H54 (cell line): Measurements from ENCODE around the gene IGLL1.
"Not testable (repeated sequence)": the region's sequence is repeated elsewhere in the genome, so short reads cannot be mapped to it uniquely, and the experiment has no call there.

ENCODE experiments used
- DNase-seq: peaks from one replicate; pipeline ENCODE4 v3.0.0; 2011; ENCODE audit warnings: low spot score, mixed read lengths; ENCODE audit not compliant: insufficient read length
- FAIRE-seq: peaks from 3 replicates; lab custom pipeline; 2011; peaks lifted over from hg19 to GRCh38; lab: Jason Lieb, UNC
- POLR2A ChIP-seq: IDR thresholded peaks from 2 replicates; pipeline ENCODE4 v1.6.1; 2011; ENCODE audit warnings: low read depth, mild to moderate bottlenecking, low read length

Gene IGLL1

DNA sequence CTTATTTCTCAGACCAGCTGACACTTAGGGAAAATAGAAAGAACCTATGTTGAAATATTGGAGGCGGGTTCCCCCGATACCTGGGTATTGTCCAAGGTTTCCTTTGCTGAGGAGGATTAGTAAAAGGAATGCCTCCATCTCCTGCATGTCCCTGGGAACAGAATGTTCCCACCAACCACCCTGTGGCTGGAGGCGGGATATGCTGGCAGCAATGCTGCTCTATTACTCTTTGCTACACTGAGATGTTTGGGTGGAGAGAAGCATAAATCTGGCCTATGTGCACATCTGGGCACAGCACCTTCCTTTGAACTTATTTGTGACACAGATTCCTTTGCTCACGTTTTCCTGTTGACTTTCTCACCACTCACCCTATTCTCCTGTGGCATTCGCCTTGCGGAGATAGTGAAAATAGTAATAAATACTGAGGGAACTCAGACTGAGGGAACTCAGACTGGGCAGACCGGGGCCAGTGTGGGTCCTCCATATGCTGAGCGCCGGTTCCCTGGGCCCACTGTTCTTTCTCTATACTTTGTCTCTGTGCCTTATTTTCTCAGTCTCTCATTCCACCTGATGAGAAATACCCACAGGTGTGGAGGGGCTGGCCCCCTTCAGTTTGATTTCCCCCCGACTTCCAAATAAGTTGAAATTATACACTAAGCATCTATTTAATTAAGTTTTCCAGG is 32.1 kb downstream of the IGLL1 start:
- FAIRE-seq (no peak), DNase-seq (no peak)
- TF ChIP-seq POLR2A = no peak

DNA sequence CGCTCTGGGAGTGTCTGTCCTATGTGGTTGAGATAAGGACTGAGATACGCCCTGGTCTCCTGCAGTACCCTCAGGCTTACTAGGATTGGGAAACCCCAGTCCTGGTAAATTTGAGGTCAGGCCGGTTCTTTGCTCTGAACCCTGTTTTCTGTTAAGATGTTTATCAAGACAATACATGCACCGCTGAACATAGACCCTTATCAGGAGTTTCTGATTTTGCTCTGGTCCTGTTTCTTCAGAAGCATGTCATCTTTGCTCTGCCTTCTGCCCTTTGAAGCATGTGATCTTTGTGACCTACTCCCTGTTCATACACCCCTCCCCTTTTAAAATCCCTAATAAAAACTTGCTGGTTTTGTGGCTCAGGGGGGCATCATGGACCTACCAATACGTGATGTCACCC is 32.7 kb downstream of the IGLL1 start:
- not testable (repeated sequence) for DNase-seq, FAIRE-seq

DNA sequence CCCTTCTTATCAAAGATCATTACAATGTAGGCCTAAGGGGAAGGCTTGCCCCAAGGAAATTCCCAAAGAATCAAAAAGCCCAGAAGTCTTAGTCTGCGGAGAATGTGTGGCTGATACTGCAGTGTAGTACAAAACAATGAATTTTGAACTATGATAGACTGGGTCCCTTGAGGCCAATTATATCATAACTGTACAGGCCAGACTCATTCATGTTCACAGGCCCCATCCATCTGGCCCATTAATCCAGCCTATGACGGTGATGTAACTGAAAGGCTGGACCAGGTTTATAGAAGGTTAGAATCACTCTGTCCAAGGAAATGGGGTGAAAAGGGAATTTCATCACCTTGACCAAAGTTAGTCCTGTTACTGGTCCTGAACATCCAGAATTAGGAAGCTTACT is 35.2 kb downstream of the IGLL1 start:
- no peak for DNase-seq
- no peak for TF ChIP-seq POLR2A
- no peak for FAIRE-seq

DNA sequence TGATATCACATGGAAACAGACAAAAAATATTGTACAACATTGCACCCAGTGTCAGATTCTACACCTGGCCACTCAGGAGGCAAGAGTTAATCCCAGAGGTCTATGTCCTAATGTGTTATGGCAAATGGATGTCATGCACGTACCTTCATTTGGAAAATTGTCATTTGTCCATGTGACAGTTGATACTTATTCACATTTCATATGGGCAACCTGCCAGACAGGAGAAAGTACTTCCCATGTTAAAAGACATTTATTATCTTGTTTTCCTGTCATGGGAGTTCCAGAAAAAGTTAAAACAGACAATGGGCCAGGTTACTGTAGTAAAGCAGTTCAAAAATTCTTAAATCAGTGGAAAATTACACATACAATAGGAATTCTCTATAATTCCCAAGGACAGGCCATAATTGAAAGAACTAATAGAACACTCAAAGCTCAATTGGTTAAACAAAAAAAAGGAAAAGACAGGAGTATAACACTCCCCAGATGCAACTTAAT is 36.5 kb downstream of the IGLL1 start:
- DNase-seq, FAIRE-seq: not testable (repeated sequence)

DNA sequence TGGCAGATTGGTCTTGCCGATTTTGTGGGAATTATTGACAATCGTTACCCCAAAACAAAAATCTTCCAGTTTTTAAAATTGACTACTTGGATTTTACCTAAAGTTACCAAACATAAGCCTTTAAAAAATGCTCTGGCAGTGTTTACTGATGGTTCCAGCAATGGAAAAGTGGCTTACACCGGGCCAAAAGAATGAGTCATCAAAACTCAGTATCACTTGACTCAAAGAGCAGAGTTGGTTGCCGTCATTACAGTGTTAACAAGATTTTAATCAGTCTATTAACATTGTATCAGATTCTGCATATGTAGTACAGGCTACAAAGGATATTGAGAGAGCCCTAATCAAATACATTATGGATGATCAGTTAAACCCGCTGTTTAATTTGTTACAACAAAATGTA is 37.2 kb downstream of the IGLL1 start:
- no peak for FAIRE-seq
- no peak for TF ChIP-seq POLR2A

DNA sequence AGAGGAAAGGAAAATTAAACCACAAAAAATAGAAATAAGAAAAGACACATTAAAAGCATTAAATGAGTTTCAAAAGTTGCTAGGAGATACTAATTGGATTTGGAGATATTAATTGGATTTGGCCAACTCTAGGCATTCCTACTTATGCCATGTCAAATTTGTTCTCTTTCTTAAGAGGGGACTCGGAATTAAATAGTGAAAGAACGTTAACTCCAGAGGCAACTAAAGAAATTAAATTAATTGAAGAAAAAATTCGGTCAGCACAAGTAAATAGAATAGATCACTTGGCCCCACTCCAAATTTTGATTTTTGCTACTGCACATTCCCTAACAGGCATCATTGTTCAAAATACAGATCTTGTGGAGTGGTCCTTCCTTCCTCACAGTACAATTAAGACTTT is 37.7 kb downstream of the IGLL1 start:
- DNase-seq, FAIRE-seq: not testable (repeated sequence)

More for the DNA sequence above, 37.2 kb downstream of the IGLL1 start:
- no peak for DNase-seq

DNA sequence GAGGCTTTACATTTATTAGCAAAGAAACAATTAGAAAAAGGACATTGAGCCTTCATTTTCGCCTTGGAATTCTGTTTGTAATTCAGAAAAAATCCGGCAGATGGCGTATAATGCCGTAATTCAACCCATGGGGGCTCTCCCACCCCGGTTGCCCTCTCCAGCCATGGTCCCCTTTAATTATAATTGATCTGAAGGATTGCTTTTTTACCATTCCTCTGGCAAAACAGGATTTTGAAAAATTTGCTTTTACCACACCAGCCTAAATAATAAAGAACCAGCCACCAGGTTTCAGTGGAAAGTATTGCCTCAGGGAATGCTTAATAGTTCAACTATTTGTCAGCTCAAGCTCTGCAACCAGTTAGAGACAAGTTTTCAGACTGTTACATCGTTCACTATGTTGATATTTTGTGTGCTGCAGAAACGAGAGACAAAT is 38.2 kb downstream of the IGLL1 start:
- FAIRE-seq, DNase-seq: not testable (repeated sequence)

DNA sequence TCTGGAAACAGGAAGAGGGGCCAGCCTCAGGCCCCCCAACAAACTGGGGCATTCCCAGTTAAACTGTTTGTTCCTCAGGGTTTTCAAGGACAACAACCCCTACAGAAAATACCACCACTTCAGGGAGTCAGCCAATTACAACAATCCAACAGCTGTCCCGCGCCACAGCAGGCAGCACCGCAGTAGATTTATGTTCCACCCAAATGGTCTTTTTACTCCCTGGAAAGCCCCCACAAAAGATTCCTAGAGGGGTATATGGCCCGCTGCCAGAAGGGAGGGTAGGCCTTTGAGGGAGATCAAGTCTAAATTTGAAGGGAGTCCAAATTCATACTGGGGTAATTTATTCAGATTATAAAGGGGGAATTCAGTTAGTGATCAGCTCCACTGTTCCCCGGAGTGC is 39.3 kb downstream of the IGLL1 start:
- not testable (repeated sequence) for DNase-seq, FAIRE-seq

DNA sequence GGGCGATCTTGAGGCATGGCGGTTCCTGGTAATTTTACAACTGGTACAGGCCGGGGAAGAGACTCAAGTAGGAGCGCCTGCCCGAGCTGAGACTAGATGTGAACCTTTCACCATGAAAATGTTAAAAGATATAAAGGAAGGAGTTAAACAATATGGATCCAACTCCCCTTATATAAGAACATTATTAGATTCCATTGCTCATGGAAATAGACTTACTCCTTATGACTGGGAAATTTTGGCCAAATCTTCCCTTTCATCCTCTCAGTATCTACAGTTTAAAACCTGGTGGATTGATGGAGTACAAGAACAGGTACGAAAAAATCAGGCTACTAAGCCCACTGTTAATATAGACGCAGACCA is 40.3 kb downstream of the IGLL1 start:
- not testable (repeated sequence) for DNase-seq, FAIRE-seq

DNA sequence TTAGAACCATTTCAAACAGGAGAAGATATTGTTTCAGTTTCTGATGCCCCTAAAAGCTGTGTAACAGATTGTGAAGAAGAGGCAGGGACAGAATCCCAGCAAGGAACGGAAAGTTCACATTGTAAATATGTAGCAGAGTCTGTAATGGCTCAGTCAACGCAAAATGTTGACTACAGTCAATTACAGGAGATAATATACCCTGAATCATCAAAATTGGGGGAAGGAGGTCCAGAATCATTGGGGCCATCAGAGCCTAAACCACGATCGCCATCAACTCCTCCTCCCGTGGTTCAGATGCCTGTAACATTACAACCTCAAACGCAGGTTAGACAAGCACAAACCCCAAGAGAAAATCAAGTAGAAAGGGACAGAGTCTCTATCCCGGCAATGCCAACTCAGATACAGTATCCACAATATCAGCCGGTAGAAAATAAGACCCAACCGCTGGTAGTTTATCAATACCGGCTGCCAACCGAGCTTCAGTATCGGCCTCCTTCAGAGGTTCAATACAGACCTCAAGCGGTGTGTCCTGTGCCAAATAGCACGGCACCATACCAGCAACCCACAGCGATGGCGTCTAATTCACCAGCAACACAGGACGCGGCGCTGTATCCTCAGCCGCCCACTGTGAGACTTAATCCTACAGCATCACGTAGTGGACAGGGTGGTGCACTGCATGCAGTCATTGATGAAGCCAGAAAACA is 40.8 kb downstream of the IGLL1 start:
- no peak for TF ChIP-seq POLR2A
- peak; percentile 78 for FAIRE-seq
- peak; percentile 24 for DNase-seq

DNA sequence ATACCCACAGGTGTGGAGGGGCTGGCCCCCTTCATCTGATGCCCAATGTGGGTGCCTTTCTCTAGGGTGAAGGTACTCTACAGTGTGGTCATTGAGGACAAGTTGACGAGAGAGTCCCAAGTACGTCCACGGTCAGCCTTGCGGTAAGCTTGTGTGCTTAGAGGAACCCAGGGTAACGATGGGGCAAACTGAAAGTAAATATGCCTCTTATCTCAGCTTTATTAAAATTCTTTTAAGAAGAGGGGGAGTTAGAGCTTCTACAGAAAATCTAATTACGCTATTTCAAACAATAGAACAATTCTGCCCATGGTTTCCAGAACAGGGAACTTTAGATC is 41.4 kb downstream of the IGLL1 start:
- DNase-seq, FAIRE-seq: not testable (repeated sequence)

DNA sequence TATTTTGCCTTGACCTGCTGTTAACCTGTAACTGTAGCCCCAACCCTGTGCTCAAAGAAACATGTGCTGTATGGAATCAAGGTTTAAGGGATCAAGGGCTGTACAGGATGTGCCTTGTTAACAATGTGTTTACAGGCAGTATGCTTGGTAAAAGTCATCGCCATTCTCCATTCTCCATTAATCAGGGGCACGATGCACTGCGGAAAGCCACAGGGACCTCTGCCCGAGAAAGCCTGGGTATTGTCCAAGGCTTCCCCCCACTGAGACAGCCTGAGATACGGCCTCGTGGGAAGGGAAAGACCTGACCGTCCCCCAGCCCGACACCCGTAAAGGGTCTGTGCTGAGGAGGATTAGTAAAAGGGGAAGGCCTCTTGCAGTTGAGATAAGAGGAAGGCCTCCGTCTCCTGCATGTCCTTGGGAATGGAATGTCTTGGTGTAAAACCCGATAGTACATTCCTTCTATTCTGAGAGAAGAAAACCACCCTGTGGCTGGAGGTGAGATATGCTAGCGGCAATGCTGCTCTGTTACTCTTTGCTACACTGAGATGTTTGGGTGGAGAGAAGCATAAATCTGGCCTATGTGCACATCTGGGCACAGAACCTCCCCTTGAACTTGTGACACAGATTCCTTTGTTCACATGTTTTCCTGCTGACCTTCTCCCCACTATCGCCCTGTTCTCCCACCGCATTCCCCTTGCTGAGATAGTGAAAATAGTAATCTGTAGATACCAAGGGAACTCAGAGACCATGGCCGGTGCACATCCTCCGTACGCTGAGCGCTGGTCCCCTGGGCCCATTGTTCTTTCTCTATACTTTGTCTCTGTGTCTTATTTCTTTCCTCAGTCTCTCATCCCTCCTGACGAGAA is 42.0 kb downstream of the IGLL1 start:
- FAIRE-seq, DNase-seq: not testable (repeated sequence)

DNA sequence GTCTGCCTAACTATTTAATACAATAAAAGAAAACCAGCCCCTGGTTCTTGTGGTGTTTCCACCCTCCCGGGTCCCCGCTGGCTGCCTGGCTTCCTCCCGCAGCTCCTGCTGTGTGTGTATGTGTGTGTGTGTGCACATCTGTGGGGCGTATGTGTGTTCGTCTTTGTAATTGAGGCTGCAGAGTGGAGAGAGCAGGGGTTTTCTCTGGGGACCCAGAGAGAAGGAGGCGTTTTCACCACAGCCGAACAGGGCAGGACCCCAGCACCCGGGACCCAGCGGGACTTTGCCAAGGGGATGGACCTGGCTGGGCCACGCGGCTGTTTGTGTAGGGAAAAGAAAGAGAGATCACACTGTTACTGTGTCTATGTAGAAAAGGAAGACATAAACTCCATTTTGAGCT is 42.7 kb downstream of the IGLL1 start:
- no peak for FAIRE-seq
- no peak for DNase-seq

DNA sequence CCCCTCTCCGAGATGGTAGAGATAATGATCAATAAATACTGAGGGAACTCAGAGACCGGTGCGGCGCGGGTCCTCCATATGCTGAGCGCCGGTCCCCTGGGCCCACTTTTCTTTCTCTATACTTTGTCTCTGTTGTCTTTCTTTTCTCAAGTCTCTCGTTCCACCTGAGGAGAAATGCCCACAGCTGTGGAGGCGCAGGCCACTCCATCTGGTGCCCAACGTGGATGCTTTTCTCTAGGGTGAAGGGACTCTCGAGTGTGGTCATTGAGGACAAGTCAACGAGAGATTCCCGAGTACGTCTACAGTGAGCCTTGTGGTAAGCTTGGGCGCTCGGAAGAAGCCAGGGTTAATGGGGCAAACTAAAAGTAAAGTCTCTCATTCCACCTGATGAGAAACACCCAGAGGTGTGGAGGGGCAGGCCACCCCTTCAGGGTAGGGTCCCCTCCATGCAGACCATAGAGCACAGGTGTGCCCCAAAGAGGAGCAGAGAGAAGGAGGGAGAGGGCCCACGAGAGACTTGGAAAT is 43.2 kb downstream of the IGLL1 start:
- no peak for DNase-seq
- TF ChIP-seq POLR2A = no peak
- no peak for FAIRE-seq

More for the DNA sequence above, 42.7 kb downstream of the IGLL1 start:
- TF ChIP-seq POLR2A = no peak

DNA sequence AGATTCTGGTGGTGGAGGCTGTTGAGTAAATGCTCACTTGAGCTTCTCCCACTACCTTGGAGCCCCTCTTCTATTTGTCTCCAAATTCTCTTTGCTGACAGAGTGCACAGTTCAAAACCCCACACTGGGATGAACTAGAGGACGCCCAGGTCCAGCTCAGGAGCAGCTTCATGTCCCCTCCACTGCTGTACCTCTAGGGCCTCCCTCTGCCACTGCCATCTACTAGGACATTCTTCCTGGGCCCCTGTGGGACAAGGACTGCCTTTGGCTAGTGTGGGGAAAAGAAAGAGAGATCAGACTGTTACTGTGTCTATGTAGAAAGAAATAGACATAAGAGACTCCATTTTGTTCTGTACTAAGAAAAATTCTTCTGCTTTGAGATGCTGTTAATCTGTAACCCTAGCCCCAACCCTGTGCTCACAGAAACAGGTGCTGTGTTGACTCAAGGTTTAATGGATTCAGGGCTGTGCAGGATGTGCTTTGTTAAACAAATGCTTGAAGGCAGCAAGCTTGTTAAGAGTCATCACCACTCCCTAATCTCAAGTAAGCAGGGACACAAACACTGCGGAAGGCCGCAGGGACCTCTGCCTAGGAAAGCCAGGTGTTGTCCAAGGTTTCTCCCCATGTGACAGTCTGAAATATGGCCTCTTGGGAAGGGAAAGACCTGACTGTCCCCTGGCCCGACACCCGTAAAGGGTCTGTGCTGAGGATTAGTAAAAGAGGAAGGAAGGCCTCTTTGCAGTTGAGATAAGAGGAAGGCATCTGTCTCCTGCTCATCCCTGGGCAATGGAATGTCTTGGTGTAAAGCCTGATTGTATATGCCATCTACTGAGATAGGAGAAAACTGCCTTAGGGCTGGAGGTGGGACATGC is 44.1 kb downstream of the IGLL1 start:
- DNase-seq, FAIRE-seq: not testable (repeated sequence)
